Cardiac fibroblast (primary cell): ENCODE data around the gene INPP4A.
A peak's percentile ranks its signal among the peaks of the same experiment; 100 is the strongest.

Source experiments
- DNase-seq, 2 donors: peaks; one replicate each; pipeline versions ENCODE4 v3.0.0 to v3.0.0-alpha.2; 2010; ENCODE audit warnings: low read depth in 2 of 2
- H3K4me3 ChIP-seq, 2 donors: replicated peaks in 1 of 2; 1 replicate in 1 of 2; 2 replicates in 1 of 2; pipeline ENCODE4 v1.5.1; 2011; ENCODE audit warnings: low read depth in 2 of 2, low read length in 2 of 2, mild to moderate bottlenecking in 2 of 2, moderate library complexity in 1 of 2
- TF ChIP-seq, protein P1 (sequence below): IDR thresholded peaks from one replicate; pipeline ENCODE4 v1.5.1; 2011; ENCODE audit warnings: low read depth, mild to moderate bottlenecking, low read length, inconsistent platforms

The INPP4A gene

DNA sequence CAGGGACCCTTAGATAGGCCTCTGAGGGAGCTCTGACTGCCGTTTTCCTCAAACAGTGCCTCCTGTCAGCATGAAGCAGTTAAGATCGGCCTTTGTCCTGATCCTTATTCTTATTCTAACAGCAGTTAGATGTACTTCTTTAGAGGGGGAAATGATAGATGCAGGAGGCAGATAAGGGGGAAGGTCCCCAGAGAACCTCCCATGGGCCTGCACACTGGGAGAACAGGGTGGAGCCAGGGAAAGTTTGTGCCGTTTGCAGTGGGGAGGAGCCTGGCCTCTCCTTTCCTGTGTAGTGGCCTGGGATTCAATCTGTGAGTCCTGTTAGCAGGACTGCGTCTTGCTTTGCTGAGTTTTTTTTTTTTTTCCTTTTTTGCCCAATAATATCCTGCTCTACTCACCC lies 7.9 kb upstream of the INPP4A start:
- TF ChIP-seq, protein P1, sequence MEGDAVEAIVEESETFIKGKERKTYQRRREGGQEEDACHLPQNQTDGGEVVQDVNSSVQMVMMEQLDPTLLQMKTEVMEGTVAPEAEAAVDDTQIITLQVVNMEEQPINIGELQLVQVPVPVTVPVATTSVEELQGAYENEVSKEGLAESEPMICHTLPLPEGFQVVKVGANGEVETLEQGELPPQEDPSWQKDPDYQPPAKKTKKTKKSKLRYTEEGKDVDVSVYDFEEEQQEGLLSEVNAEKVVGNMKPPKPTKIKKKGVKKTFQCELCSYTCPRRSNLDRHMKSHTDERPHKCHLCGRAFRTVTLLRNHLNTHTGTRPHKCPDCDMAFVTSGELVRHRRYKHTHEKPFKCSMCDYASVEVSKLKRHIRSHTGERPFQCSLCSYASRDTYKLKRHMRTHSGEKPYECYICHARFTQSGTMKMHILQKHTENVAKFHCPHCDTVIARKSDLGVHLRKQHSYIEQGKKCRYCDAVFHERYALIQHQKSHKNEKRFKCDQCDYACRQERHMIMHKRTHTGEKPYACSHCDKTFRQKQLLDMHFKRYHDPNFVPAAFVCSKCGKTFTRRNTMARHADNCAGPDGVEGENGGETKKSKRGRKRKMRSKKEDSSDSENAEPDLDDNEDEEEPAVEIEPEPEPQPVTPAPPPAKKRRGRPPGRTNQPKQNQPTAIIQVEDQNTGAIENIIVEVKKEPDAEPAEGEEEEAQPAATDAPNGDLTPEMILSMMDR: no peak
- no peak overlapping the region for H3K4me3 ChIP-seq
- DNase-seq: peak in 1 of 2 donors; percentile 11

DNA sequence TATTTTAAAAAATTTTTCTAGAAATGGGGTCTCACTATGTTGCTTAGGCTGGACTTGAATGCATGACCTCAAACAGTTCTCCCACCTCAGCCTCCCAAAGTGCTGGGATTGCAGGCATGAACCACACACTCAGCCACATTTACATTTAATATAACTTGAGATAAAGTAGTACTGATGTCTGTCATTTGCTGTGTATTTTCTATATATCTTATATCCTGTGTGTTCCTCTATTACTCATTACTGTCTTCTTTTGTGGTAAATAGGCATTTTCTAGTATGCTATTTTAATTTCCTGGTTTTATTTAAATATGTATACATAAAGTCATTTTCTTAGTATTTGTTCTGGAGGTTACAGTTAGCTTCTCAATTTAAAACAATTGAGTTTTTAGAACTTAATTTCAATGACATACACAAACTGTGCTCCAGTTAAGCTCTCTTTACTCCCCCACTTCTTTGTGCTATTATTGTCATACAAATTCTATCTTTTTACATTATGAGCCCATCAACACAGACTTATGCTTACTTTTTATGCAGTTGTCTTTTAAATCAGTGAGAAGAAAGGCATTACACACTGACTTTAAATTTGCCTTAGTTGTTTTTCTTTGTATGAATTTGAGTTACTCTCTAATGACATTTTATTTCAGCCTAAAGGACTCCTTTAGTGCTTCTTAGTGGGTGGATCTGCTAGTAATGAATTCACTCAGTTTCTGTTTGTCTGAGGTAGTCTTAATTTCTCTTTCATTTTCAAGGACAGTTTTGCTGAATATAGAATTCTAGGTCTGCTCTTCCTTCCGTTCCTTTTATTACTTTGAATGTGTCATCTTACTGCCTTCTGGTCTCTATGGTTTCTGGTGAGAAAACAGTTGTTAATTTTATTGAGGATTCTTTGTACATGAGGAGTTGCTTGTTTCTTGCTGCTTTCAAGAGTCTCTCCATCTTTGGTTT lies 6.2 kb upstream of the INPP4A start:
- no peak overlapping the region for H3K4me3 ChIP-seq
- TF ChIP-seq, protein P1: no peak
- no peak for DNase-seq

DNA sequence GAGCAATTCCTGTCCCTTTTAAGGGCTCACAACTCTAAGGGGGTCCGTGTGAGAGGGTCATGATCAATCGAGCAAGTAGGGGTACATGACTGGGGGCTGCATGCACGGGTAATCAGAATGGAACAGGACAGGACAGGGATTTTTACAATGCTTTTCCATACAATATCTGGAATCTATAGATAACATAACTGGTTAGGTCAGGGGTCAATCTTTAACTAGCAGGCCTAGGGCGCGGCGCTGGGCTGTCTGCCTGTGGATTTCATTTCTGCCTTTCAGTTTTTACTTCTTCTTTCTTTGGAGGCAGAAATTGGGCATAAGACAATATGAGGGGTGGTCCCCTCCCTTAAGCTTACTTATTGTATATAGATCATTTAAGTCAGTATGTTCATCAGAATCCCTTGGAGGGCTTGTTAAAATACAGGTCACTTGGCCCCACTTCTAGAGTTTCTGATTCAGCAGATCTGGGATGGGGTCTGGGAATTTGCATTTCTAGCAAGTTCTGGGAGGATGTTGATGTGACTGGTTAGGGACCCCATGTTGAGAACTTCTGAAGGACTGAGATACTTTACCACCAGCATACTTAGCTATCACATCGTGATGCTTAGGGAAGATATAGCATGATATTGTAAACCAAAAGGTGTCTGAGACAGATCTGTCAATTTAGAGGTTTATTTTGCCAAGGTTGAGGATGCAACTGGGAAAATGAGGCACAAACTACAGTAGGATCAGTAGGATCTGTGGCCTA lies 2.8 kb upstream of the INPP4A start:
- no peak for DNase-seq
- no peak overlapping the region for H3K4me3 ChIP-seq
- TF ChIP-seq, protein P1: no peak

DNA sequence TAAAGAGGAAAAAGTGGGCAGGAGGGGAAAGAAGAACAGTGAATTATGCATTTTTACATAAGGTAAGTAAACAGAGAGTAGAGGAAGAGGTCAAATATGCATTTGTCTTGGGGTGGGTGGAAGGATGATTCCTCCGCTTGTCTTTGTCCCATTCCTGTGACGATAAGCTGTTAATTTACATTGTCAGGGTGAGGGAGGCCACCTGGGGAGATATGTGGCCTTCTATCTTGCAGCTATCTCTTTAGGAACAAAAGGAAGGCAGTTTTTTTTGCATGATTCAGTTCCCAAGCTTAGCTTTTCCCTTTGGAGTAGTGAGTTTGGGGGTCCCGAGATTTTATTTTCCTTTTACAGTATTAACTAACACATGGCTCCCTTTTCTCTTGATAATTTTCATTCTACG lies 2.2 kb upstream of the INPP4A start:
- DNase-seq: no peak
- TF ChIP-seq, protein P1: no peak
- no peak overlapping the region for H3K4me3 ChIP-seq

DNA sequence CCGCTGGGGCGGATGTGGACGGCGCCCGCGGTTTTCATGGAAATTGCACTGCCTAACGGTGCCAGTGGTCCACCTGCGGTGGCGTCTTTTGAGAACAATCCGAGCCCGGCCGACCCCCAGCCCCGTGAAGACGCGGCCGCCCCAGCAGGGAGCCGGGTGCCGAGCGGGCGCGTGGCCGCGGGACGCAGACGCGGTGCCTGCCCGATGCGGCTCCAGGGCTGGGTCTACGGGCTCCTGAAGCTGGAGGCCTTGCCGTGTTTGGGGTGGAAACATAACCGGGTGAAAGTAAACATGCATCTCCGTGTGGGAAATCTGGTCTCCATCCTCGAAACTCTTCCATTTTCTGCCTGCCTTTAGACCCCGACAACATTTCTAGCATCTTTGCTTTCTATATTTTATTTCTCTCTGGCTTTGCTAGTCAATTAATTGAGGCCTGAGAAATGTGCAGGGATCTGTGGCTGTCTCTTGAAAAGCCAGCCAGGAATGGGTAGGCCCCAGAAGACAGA lies 572 bp downstream of the INPP4A start:
- DNase-seq: peak; percentile 28 to 33
- TF ChIP-seq, protein P1: no peak
- peak overlapping the region; percentile 63 to 68 for H3K4me3 ChIP-seq

DNA sequence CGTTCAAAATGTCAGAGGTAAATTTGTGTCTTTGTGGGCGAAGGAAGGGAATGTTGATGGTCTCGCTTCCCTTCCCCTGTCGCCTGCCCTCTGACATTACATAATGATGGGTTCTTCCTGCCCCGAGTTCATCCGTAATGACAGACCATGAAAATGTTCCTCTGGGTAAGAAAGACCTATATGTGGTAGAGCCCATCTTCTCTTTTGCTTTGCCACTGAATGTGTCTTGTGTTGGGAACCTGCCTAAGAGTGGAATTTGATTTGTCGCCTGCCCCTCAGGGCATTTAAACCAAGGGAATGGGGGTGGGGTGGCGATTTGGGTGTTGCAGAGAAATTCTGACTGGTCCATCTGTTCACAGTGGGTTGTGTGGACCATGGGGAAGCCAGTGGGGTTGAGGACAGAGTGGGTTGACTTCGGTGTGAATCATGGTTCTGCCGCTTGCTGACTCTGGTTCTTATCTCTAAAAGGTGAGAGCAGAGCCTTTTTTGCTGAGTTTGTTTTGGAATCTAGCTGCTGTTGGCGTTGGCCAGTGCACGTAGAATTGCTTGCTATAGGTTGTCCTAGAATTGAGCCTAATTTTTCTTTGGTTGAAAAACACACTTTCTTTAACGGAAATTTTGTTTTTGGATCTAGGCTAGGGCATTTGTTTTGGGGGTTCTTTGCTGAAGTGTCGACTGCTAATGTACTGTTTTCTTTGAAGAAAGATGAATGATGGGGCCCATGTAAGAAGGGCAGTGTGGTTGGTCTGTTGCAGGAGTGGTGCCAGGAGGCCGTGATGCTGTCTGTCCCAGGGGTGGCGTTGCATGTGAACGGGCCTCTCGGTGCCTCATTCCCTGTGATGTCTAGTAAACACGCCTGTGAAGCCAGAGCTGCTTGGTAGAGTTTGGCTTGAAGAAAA lies 1.3 kb downstream of the INPP4A start:
- peak overlapping the region; percentile 63 to 68 for H3K4me3 ChIP-seq
- DNase-seq: peak in 1 of 2 donors; percentile 10
- TF ChIP-seq, protein P1: no peak
